ENCODE data around the gene DNASE2.
A peak's percentile ranks its signal among the peaks of the same experiment; 100 is the strongest.

The DNASE2 gene

DNA sequence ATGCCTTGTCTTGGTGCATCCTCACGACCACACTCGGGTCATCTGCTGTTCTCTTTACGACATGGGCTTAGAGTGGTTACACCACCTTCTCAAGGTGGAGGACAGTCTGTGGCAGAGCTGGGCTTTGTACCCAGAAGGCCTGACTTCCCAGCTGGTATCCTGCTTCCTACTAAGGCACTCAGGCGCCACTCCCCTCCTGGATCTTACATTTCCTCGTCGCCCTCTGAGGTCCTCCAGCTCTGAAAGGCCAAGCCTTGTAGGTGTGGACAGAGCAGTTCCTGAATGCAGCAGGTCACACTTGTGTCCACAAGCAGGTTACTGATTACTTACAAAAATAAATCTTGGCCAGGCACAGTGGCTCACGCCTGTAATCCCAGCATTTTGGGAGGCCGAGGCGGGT, 25.9 kb upstream of the DNASE2 start:
- Histone ChIP-seq H3K4me3 (ENCODE audit: insufficient read depth, low read length, poor library complexity, severe bottlenecking) (no peak overlapping the region), H3K9me2 (replicated peaks; ENCODE audit: insufficient read depth, low read length) (no peaks in the 10 kb centered on the region), H3F3A (ENCODE audit: insufficient read depth) (0 out of 2 replicates have a peak, but pooled peaks cover 3% of the 10 kb centered on the region), H3K36me3 (ENCODE audit: low read length) (no peaks in the 10 kb centered on the region), H3K27me3 (ENCODE audit: low read length) (no peaks in the 10 kb centered on the region), H4K20me1 (ENCODE audit: low read depth, low read length) (no peaks in the 10 kb centered on the region), H3K4me2 (ENCODE audit: low read depth, low read length, poor library complexity, severe bottlenecking) (no peak overlapping the region), H3K79me2 (ENCODE audit: insufficient read depth, low read length) (no peaks in the 10 kb centered on the region), H3K9me3 (ENCODE audit: insufficient read depth, low read length) (no peaks in the 10 kb centered on the region), H2AFZ (ENCODE audit: low read depth, low read length, severe bottlenecking) (no peak overlapping the region), H3K27ac (ENCODE audit: low read depth, low read length) (no peak overlapping the region), H3K9ac (ENCODE audit: low read length) (no peak overlapping the region)
- TF ChIP-seq, protein P1, sequence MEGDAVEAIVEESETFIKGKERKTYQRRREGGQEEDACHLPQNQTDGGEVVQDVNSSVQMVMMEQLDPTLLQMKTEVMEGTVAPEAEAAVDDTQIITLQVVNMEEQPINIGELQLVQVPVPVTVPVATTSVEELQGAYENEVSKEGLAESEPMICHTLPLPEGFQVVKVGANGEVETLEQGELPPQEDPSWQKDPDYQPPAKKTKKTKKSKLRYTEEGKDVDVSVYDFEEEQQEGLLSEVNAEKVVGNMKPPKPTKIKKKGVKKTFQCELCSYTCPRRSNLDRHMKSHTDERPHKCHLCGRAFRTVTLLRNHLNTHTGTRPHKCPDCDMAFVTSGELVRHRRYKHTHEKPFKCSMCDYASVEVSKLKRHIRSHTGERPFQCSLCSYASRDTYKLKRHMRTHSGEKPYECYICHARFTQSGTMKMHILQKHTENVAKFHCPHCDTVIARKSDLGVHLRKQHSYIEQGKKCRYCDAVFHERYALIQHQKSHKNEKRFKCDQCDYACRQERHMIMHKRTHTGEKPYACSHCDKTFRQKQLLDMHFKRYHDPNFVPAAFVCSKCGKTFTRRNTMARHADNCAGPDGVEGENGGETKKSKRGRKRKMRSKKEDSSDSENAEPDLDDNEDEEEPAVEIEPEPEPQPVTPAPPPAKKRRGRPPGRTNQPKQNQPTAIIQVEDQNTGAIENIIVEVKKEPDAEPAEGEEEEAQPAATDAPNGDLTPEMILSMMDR (IDR thresholded peaks at IDR 0.05; ENCODE audit: insufficient read depth, low read length, poor library complexity, severe bottlenecking) = no peak
- no peak for TF ChIP-seq EZH2phosphoT487 (conservative IDR thresholded peaks at IDR 0.05; ENCODE audit: low read length)

DNA sequence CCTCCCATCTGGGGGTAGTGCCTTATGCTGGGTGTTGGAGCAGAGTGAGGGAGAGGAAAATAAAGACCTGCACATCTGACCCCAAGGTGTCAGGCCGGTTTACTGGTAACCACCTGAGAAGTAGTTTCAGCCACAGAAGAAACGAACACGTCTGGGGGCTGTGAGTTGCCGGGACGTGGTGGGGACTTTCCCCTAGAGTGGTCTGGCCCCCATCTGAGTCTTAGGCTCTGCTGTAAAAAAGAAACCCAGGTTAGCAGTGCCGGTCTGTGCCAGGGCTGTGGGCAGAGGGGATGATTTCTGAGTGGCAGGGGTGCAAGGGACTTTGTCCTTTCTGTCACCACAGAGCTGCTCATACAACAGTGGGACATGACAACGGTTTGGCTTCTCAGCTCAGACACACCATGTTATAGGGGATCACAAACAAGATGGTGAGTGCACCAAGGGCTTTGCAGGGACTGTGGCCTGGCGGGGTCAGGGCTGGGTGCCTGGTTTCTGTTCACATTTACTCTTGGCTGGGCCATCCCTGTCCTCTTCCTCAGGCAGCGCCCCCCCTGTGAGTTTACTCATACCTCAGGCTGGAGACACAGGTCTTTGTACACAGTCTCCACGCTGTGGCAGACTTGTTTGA, 18.8 kb upstream of the DNASE2 start:
- TF ChIP-seq EZH2phosphoT487 (conservative IDR thresholded peaks at IDR 0.05; ENCODE audit: low read length) = no peak
- TF ChIP-seq, protein P1 (IDR thresholded peaks at IDR 0.05; ENCODE audit: insufficient read depth, low read length, poor library complexity, severe bottlenecking) = no peak
- no peaks in the 10 kb centered on the region for H3K9me3 ChIP-seq (ENCODE audit: insufficient read depth, low read length)
- H3K36me3 ChIP-seq (ENCODE audit: low read length) = no peaks in the 10 kb centered on the region
- H3K27ac ChIP-seq (ENCODE audit: low read depth, low read length) = peak overlapping the region; percentile 74
- no peak overlapping the region for H3K4me3 ChIP-seq (ENCODE audit: insufficient read depth, low read length, poor library complexity, severe bottlenecking)
- no peaks in the 10 kb centered on the region for H4K20me1 ChIP-seq (ENCODE audit: low read depth, low read length)
- no peak overlapping the region for H2AFZ ChIP-seq (ENCODE audit: low read depth, low read length, severe bottlenecking)
- H3K27me3 ChIP-seq (ENCODE audit: low read length) = no peaks in the 10 kb centered on the region
- H3K79me2 ChIP-seq (ENCODE audit: insufficient read depth, low read length) = no peaks in the 10 kb centered on the region
- peak overlapping the region; percentile 32; the same call in 1 of the 2 replicates for H3K9ac ChIP-seq (ENCODE audit: low read length)
- H3K4me2 ChIP-seq (ENCODE audit: low read depth, low read length, poor library complexity, severe bottlenecking) = peak overlapping the region; percentile 30
- H3K9me2 ChIP-seq (replicated peaks; ENCODE audit: insufficient read depth, low read length) = no peaks in the 10 kb centered on the region
- H3F3A ChIP-seq (ENCODE audit: insufficient read depth) = no peaks in the 10 kb centered on the region

DNA sequence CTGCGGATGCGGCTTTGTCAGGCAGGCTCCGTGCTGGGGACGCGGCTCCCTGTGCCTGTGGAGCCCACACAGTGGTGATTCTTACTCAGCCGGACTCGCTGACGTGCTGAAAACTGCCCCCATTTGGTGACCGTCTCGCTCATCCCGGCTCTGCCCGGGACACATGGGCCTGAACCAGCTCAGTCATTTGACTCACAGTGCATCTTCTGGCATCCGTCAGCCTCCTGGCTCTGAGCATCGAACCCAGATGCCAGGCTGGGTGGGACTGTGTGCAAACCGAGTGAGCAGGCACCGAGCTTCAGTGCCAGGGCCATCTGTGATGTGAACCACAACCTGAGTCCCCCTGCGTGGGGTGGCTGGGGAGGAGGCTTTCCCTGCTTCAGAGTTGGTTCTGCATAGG, 15.2 kb upstream of the DNASE2 start:
- no peak overlapping the region for H3K4me3 ChIP-seq (ENCODE audit: insufficient read depth, low read length, poor library complexity, severe bottlenecking)
- no peak overlapping the region for H3K4me2 ChIP-seq (ENCODE audit: low read depth, low read length, poor library complexity, severe bottlenecking)
- H3K27ac ChIP-seq (ENCODE audit: low read depth, low read length) = no peak overlapping the region
- no peaks in the 10 kb centered on the region for H3K27me3 ChIP-seq (ENCODE audit: low read length)
- TF ChIP-seq, protein P1 (IDR thresholded peaks at IDR 0.05; ENCODE audit: insufficient read depth, low read length, poor library complexity, severe bottlenecking) = no peak
- no peak for TF ChIP-seq EZH2phosphoT487 (conservative IDR thresholded peaks at IDR 0.05; ENCODE audit: low read length)
- no peak overlapping the region for H2AFZ ChIP-seq (ENCODE audit: low read depth, low read length, severe bottlenecking)
- no peaks in the 10 kb centered on the region for H3F3A ChIP-seq (ENCODE audit: insufficient read depth)
- no peaks in the 10 kb centered on the region for H3K9me3 ChIP-seq (ENCODE audit: insufficient read depth, low read length)
- no peaks in the 10 kb centered on the region for H4K20me1 ChIP-seq (ENCODE audit: low read depth, low read length)
- peaks cover 6% of the 10 kb centered on the region for H3K79me2 ChIP-seq (ENCODE audit: insufficient read depth, low read length)
- no peaks in the 10 kb centered on the region for H3K9me2 ChIP-seq (replicated peaks; ENCODE audit: insufficient read depth, low read length)
- no peaks in the 10 kb centered on the region for H3K36me3 ChIP-seq (ENCODE audit: low read length)
- no peak overlapping the region for H3K9ac ChIP-seq (ENCODE audit: low read length)
